Kasumi-1 (cell line): ENCODE data around the gene ZNF567.
A peak's percentile ranks its signal among the peaks of the same experiment; 100 is the strongest.
"Not testable (repeated sequence)": the region's sequence is repeated elsewhere in the genome, so short reads cannot be mapped to it uniquely, and the experiment has no call there.

Experiments used
- DNase-seq, 2 experiments: peaks; one replicate each; lab custom pipeline; 2025; lab: John Stamatoyannopoulos, UW

Gene ZNF567

GRCh38 chr19:36687214-36688056 lies at the start of gene ZNF567:
ZNF567 (plus strand) TSS chr19:36687612; CDS start chr19:36694868, 7,256 bp downstream.
- peak; percentile 93 to 96 for DNase-seq

GRCh38 chr19:36638862-36639510 lies 48.4 kb upstream of the ZNF567 start:
- DNase-seq: no peak

- no peak for DNase-seq
Observed at GRCh38 chr19:36646746-36647145, 40.7 kb upstream of the ZNF567 start.

GRCh38 chr19:36652958-36653357 lies 34.5 kb upstream of the ZNF567 start:
- DNase-seq: no peak

- DNase-seq: no peak
Observed at GRCh38 chr19:36665832-36666231, 21.6 kb upstream of the ZNF567 start.

- no peak for DNase-seq
Observed at GRCh38 chr19:36668646-36669045, 18.8 kb upstream of the ZNF567 start.

GRCh38 chr19:36672368-36672767 lies 15.0 kb upstream of the ZNF567 start:
- no peak for DNase-seq

GRCh38 chr19:36674201-36674600 lies 13.2 kb upstream of the ZNF567 start:
- no peak for DNase-seq

- no peak for DNase-seq
Observed at GRCh38 chr19:36679455-36679854, 8.0 kb upstream of the ZNF567 start.

GRCh38 chr19:36685835-36686234 lies 1.6 kb upstream of the ZNF567 start:
- DNase-seq: peak; percentile 10 to 14

- DNase-seq: peak; percentile 33 to 40
Observed at GRCh38 chr19:36686365-36687213, 823 bp upstream of the ZNF567 start.

- DNase-seq: no peak
Observed at GRCh38 chr19:36688058-36688457, 646 bp downstream of the ZNF567 start.

GRCh38 chr19:36707134-36707533 lies 19.7 kb downstream of the ZNF567 start:
- DNase-seq: no peak

- no peak for DNase-seq
Observed at GRCh38 chr19:36709423-36709822, 22.0 kb downstream of the ZNF567 start.

- no peak for DNase-seq
Observed at GRCh38 chr19:36719687-36720556, 32.5 kb downstream of the ZNF567 start.

- not testable (repeated sequence) for DNase-seq
Observed at GRCh38 chr19:36736166-36736565, 48.8 kb downstream of the ZNF567 start.

- DNase-seq: no peak
Observed at GRCh38 chr19:36745870-36746269, 58.5 kb downstream of the ZNF567 start.

GRCh38 chr19:36747750-36748149 lies 60.3 kb downstream of the ZNF567 start:
- no peak for DNase-seq

GRCh38 chr19:36748431-36749275 lies 61.2 kb downstream of the ZNF567 start:
- DNase-seq: no peak

- not testable (repeated sequence) for DNase-seq
Observed at GRCh38 chr19:36749613-36750012, 62.2 kb downstream of the ZNF567 start.
